Skeletal muscle tissue (tissue), 4 donors: ENCODE data around the gene POLD2. TPM values are rescaled to one million over a fixed set of nuclear protein-coding genes. Genes with fewer than 3 reads are reported as not detected.
"Not testable (repeated sequence)": the region's sequence is repeated elsewhere in the genome, so short reads cannot be mapped to it uniquely, and the experiment has no call there.

ENCODE experiments used
- H3K27ac ChIP-seq: one replicate; pipeline ENCODE4 v1.7.0; 2013; ENCODE audit warnings: mild to moderate bottlenecking, low read depth, low read length, inconsistent platforms
- H3K27me3 ChIP-seq, 3 donors: one replicate each; pipeline ENCODE4 v1.7.0; 2013; ENCODE audit warnings: low read length in 3 of 3; ENCODE audit not compliant: control insufficient read depth in 3 of 3, insufficient read depth in 3 of 3
- H3K36me3 ChIP-seq, 3 donors: one replicate each; pipeline ENCODE4 v1.7.0; 2013; ENCODE audit warnings: low read length in 3 of 3; ENCODE audit not compliant: control insufficient read depth in 3 of 3, insufficient read depth in 3 of 3
- H3K4me1 ChIP-seq, 3 donors: one replicate each; pipeline ENCODE4 v1.7.0; 2013; ENCODE audit warnings: low read length in 3 of 3, mild to moderate bottlenecking in 3 of 3; ENCODE audit not compliant: control insufficient read depth in 3 of 3, insufficient read depth in 3 of 3
- H3K4me3 ChIP-seq, 3 donors: one replicate each; pipeline ENCODE4 v1.7.0; 2013; ENCODE audit warnings: low read length in 3 of 3
- H3K9ac ChIP-seq, 3 donors: one replicate each; pipeline ENCODE4 v1.7.0; 2013; ENCODE audit warnings: low read length in 3 of 3, mild to moderate bottlenecking in 3 of 3, moderate library complexity in 2 of 3, low read depth in 1 of 3
- H3K9me3 ChIP-seq, 3 donors: one replicate each; pipeline ENCODE4 v1.7.0; 2013; ENCODE audit warnings: low read length in 3 of 3; ENCODE audit not compliant: control insufficient read depth in 3 of 3
- total RNA-seq: library from RNA; depleted of rRNA; stranded (reverse); fragments of >200 nt; gene quantifications from one replicate; pipeline ENCODE4 v1.2.3, GENCODE V29; 2014
- donor health status: Osteomylitis.

Gene POLD2
- total RNA-seq, 1 donor from 2014 or later: 64.7 TPM

DNA sequence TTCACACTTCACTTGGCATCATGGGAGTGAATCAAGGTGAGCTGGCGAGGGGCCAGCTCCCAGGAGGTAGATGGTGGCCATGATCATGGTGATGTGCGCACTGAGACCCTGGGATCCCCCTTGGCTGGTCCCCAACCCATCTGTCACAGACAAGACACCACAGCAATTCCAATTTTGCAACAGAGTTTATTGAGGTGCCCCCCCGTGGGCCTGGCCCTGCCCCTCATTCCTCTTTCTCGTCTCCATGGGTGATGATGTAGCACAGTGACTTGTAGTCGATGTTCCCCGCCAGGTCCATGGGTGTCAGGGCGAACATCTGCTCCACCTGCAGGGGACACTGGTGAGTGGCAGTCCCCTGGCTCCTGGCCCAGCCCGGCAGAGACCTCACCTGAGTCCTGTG, 15.3 kb upstream of the POLD2 start:
- Histone ChIP-seq H3K27me3 (no peaks in the 10 kb centered on the region), H3K4me3 (no peak overlapping the region), H3K27ac (no peak overlapping the region), H3K9ac (no peak overlapping the region), H3K4me1 (no peaks in the 10 kb centered on the region), H3K9me3 (no peaks in the 10 kb centered on the region), H3K36me3 (no peaks in the 10 kb centered on the region)

- H3K9me3 ChIP-seq: no peaks in the 10 kb centered on the region
- no peak overlapping the region for H3K4me3 ChIP-seq
- H3K27ac ChIP-seq: no peak overlapping the region
- no peaks in the 10 kb centered on the region for H3K27me3 ChIP-seq
- peaks cover 9 to 13% (median 10%) of the 10 kb centered on the region in 3 donors for H3K4me1 ChIP-seq
- H3K9ac ChIP-seq: no peak overlapping the region
- H3K36me3 ChIP-seq: no peaks in the 10 kb centered on the region
These were observed 13.4 kb upstream of the POLD2 start for GRCh38 chr7:44136731-44137130.

DNA sequence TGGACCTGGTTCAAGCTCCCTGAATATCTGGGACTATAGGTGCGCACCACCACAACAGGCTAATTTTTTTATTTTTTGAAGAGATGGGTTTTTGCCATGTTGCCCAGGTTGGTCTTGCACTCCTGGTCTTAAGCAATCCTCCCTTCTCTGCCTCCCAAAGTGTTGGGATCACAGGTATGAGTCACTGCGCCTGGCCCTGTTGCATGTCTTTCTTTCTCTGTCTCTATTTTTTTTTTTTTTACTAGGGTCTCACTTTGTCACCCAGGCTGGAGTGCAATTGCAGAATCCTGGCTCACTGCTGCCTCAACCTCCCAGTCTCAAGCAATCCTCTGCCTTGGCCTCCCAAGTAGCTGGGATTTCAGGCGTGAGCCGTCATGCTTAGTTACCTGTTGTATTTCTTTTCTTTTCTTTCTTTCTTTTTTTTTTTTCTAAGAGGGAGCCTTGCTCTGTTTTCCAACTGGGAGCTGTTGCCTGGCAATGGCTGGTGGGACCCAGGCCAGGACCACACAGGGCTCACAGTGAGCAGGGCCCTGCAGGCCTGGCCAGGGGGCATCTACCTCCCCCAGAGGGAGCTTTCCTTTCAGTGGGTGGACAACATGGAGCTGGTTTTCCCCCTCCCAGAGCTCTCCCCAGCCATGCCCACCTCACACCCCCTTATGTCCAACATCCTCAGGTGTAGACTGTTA, 11.7 kb upstream of the POLD2 start:
- Histone ChIP-seq H3K36me3 (no peaks in the 10 kb centered on the region), H3K4me3 (no peak overlapping the region), H3K9me3 (no peaks in the 10 kb centered on the region), H3K4me1 (peaks cover 9 to 21% (median 16%) of the 10 kb centered on the region in 3 donors), H3K27me3 (no peaks in the 10 kb centered on the region), H3K27ac (no peak overlapping the region), H3K9ac (no peak overlapping the region)

GRCh38 chr7:44133295-44133694, 9.9 kb upstream of the POLD2 start:
- Histone ChIP-seq H3K4me3 (no peak overlapping the region), H3K9ac (no peak overlapping the region), H3K36me3 (no peaks in the 10 kb centered on the region), H3K27me3 (no peaks in the 10 kb centered on the region), H3K4me1 (peaks cover 16 to 31% (median 28%) of the 10 kb centered on the region in 3 donors), H3K27ac (no peak overlapping the region), H3K9me3 (no peaks in the 10 kb centered on the region)

- Histone ChIP-seq H3K4me1 (peaks cover 16 to 36% (median 31%) of the 10 kb centered on the region in 3 donors), H3K27me3 (no peaks in the 10 kb centered on the region), H3K27ac (peak overlapping the region; percentile 19)
These were observed 8.7 kb upstream of the POLD2 start for GRCh38 chr7:44132039-44132438.

GRCh38 chr7:44131173-44132029, 8.1 kb upstream of the POLD2 start:
- Histone ChIP-seq H3K9ac (peak overlapping the region in 1 of 3 donors; percentile 45), H3K4me1 (peaks cover 16 to 36% (median 31%) of the 10 kb centered on the region in 3 donors), H3K36me3 (no peaks in the 10 kb centered on the region), H3K9me3 (no peaks in the 10 kb centered on the region), H3K4me3 (no peak overlapping the region), H3K27me3 (no peaks in the 10 kb centered on the region), H3K27ac (peak overlapping the region; percentile 19)

More at GRCh38 chr7:44132039-44132438, 8.7 kb upstream of the POLD2 start:
- no peaks in the 10 kb centered on the region for H3K36me3 ChIP-seq
- H3K9me3 ChIP-seq: no peaks in the 10 kb centered on the region
- peak overlapping the region in 1 of 3 donors; percentile 45 for H3K9ac ChIP-seq
- no peak overlapping the region for H3K4me3 ChIP-seq

DNA sequence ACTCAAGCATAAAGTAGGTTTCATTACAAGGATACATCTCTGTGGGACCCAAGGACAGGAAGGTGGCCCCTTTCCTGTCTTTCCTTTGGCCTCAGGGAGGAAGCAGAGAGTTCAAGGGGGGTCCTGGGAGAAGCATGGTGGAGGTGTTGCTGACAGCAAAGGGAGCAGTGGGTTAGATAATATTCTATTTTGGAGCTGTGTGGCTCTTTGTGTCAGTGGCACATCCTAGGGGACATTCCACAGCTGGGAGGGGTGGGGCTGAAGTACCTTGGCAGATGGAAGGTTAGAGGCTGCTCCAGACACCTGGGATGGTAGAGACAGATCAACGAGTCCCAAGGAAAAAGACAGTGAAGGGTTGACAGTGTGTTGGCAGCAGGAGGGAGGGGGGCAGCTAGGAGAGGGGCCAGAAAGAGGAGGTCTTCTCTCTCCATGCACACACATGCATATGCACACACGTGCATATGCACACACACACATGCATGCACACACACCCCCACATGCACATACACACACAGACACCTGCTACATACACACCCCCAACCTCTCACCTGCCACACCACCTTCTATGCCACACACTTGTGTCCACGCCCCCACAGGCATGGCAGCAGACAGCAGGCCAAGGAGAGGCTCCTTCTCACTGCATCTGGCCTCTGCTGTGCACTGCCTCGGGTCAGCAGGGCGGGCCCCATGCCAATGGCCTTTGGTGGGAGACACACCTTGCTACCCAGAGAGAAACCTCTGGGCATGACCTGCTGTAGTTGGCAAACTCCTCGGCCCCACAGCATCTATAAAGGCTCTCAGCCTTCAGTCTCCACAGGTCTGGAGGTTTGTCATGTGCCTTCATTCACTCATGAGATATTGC, 5.6 kb upstream of the POLD2 start:
- H3K4me3 ChIP-seq: no peak overlapping the region
- H3K9me3 ChIP-seq: no peaks in the 10 kb centered on the region
- H3K36me3 ChIP-seq: no peaks in the 10 kb centered on the region
- H3K4me1 ChIP-seq: peaks cover 17 to 40% (median 32%) of the 10 kb centered on the region in 3 donors
- H3K9ac ChIP-seq: peak overlapping the region in 1 of 3 donors; percentile 40
- H3K27ac ChIP-seq: no peak overlapping the region
- no peaks in the 10 kb centered on the region for H3K27me3 ChIP-seq

- no peak overlapping the region for H3K9ac ChIP-seq
- H3K4me1 ChIP-seq: peaks cover 23 to 41% (median 37%) of the 10 kb centered on the region in 3 donors
- H3K4me3 ChIP-seq: no peak overlapping the region
- no peaks in the 10 kb centered on the region for H3K27me3 ChIP-seq
- H3K36me3 ChIP-seq: no peaks in the 10 kb centered on the region
- H3K9me3 ChIP-seq: no peaks in the 10 kb centered on the region
- no peak overlapping the region for H3K27ac ChIP-seq
These were observed 3.8 kb upstream of the POLD2 start for GRCh38 chr7:44127161-44127560.

- not testable (repeated sequence) for H3K4me3 ChIP-seq, H3K36me3 ChIP-seq, H3K9me3 ChIP-seq, H3K27ac ChIP-seq, H3K27me3 ChIP-seq, H3K9ac ChIP-seq
- peaks cover 23 to 41% (median 37%) of the 10 kb centered on the region in 3 donors for H3K4me1 ChIP-seq
These were observed 3.2 kb upstream of the POLD2 start for GRCh38 chr7:44126574-44126973.
